ENCODE measurements around the gene PDZD2. TPM values are rescaled to one million over a fixed set of nuclear protein-coding genes. Genes with fewer than 3 reads are reported as not detected.

PDZD2 gene
- total and polyA plus RNA-seq, 3 donors from 2014 or later = 47.3 to 89.1 (median 83.9) TPM

DNA sequence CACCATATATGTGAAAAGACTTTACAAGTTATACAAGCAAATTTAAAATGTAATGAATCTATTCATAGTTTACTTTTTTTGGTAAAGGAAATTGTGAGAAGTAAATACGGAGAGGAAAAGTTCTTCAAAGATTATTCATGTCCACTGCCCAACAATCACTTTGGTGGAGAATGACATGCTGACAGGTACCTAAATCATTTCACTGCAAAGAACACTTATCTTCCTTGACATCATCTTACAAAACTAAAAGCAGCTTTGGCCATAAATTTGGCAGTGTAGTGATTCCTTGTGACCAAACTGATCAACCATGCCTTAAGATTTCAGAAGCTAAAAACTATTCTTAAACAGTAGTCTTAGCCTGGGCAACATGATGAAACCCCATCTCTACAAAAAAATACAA, 492.7 kb downstream of the PDZD2 start:
- Histone ChIP-seq H3K9me3 (no peaks in the 10 kb centered on the region), H3K27ac (no peak overlapping the region), H3K4me1 (no peaks in the 10 kb centered on the region), H3K27me3 (no peaks in the 10 kb centered on the region), H3K4me3 (no peak overlapping the region), H3K36me3 (ENCODE audit: low read depth, missing control alignments) (no peaks in the 10 kb centered on the region)
- 88 to 90% methylated on average over 1 of the region's 1 CpG for WGBS, 2 donors
- no peak for TF ChIP-seq POLR2A (IDR thresholded peaks at IDR 0.05)
- TF ChIP-seq, protein P1, sequence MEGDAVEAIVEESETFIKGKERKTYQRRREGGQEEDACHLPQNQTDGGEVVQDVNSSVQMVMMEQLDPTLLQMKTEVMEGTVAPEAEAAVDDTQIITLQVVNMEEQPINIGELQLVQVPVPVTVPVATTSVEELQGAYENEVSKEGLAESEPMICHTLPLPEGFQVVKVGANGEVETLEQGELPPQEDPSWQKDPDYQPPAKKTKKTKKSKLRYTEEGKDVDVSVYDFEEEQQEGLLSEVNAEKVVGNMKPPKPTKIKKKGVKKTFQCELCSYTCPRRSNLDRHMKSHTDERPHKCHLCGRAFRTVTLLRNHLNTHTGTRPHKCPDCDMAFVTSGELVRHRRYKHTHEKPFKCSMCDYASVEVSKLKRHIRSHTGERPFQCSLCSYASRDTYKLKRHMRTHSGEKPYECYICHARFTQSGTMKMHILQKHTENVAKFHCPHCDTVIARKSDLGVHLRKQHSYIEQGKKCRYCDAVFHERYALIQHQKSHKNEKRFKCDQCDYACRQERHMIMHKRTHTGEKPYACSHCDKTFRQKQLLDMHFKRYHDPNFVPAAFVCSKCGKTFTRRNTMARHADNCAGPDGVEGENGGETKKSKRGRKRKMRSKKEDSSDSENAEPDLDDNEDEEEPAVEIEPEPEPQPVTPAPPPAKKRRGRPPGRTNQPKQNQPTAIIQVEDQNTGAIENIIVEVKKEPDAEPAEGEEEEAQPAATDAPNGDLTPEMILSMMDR (IDR thresholded peaks at IDR 0.05) = no peak
- intact Hi-C loops (cut with DNase I; ENCODE audit: low total_unique reads) = no loop called here
- no peak for DNase-seq

DNA sequence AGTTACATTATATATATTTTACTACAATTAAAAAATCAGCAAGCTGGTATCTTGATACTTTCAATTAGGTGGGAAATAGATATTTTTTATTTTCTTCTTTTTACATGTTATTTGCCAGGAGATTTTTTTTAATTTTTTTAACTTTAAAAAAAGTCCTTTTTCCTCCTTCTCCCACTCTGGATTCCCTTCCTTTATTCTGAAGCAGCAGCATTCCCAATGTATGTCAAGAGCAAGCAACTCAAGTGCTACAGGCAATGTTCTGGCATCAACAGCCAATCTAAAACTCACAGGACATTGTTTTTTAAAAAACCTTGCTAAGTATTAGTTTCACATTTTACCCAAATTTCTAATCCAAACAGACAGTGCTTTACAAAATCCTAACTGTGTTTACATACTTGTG, 493.8 kb downstream of the PDZD2 start:
- intact Hi-C loops (cut with DNase I; ENCODE audit: low total_unique reads) = no loop called here
- no peak for TF ChIP-seq POLR2A (IDR thresholded peaks at IDR 0.05)
- TF ChIP-seq, protein P1 (IDR thresholded peaks at IDR 0.05) = no peak
- no peak for DNase-seq

DNA sequence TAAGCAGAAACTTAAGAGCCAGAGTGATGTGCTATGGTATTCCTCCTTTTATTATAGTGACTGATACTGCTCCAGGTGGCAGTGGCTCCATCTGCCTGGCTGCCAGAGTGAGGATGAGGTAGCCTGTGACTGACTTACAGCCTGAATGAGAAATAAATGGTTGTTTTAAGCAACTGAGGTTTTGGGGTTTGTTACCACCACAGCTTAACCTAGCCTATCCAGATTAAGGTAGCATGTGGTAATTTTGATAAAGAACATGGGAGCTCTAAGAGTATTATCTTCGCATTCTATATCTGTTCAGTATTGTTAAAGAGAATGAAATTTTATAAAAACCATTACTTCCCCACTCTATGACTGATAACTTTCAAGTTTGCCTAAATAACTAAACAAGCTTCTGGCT, 496.2 kb downstream of the PDZD2 start:
- TF ChIP-seq POLR2A (IDR thresholded peaks at IDR 0.05) = no peak
- TF ChIP-seq, protein P1 (IDR thresholded peaks at IDR 0.05) = no peak
- intact Hi-C loops (cut with DNase I; ENCODE audit: low total_unique reads) = no loop called here
- H3K36me3 ChIP-seq (ENCODE audit: low read depth, missing control alignments) = no peaks in the 10 kb centered on the region
- 95 to 100% methylated on average over 1 of the region's 1 CpG for WGBS, 2 donors
- no peak overlapping the region for H3K4me3 ChIP-seq
- no peaks in the 10 kb centered on the region for H3K27me3 ChIP-seq
- no peak overlapping the region for H3K27ac ChIP-seq
- no peaks in the 10 kb centered on the region for H3K4me1 ChIP-seq
- H3K9me3 ChIP-seq = no peaks in the 10 kb centered on the region
- no peak for DNase-seq

More for the DNA sequence above, 493.8 kb downstream of the PDZD2 start:
- Histone ChIP-seq H3K27me3 (no peaks in the 10 kb centered on the region), H3K9me3 (no peaks in the 10 kb centered on the region), H3K27ac (no peak overlapping the region), H3K4me1 (no peaks in the 10 kb centered on the region), H3K36me3 (ENCODE audit: low read depth, missing control alignments) (no peaks in the 10 kb centered on the region), H3K4me3 (no peak overlapping the region)

DNA sequence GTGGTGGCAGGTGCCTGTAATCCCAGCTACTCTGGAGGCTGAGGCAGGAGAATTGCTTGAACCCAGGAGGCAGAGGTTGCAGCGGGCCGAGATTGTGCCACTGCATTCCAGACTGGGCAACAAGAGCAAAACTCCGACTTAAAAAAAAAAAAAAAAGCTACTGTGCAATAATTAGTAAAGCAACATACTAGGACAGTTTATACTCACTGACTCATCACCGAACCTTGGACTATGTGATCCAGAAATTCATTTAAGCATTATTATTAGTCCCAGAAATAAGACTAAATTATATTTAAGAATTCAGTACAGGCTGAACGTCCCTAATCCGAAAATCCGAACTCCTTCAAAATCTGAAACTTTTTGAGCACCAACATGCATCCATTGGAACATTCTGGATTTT, 497.4 kb downstream of the PDZD2 start:
- Histone ChIP-seq H3K27ac (no peak overlapping the region), H3K36me3 (ENCODE audit: low read depth, missing control alignments) (no peaks in the 10 kb centered on the region), H3K4me3 (no peak overlapping the region), H3K9me3 (no peaks in the 10 kb centered on the region), H3K27me3 (no peaks in the 10 kb centered on the region), H3K4me1 (no peaks in the 10 kb centered on the region)
- TF ChIP-seq, protein P1 (IDR thresholded peaks at IDR 0.05) = no peak
- no peak for TF ChIP-seq POLR2A (IDR thresholded peaks at IDR 0.05)
- DNase-seq = no peak
- intact Hi-C loops (cut with DNase I; ENCODE audit: low total_unique reads) = no loop called here
- 65 to 69% methylated on average over 7 of the region's 7 CpGs for WGBS, 2 donors

DNA sequence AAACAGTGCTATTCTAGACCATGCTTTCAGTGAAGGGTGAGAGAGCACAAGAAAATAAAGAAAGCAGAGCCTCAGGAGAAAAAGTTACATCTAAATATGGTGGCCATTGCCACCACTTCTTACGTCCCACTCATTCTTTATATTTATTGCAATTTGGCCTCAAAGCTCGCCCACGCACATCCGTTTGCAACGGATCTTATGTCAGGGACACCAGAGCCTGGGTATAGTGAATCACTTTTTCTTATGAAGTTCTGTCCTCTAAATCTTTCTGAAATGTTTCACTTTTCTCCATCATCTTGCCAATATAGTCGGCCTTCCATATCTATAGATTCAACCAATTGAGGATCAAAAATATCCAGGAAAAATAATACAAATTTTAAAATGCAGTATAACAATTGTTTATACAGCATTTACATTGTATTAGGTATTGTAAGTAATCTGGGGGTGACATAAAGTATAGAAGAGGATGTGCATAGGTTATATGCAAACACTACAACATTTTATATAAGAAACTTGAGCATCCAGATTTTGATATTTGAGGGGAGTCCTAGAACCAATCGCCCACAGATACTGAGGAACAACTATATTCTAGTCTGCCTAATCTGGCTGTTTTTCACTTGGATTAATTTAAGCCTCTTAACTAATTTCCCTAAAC, 500.0 kb downstream of the PDZD2 start:
- no peaks in the 10 kb centered on the region for H3K4me1 ChIP-seq
- H3K36me3 ChIP-seq (ENCODE audit: low read depth, missing control alignments) = no peaks in the 10 kb centered on the region
- 79 to 89% methylated on average over 7 of the region's 7 CpGs for WGBS, 2 donors
- intact Hi-C loops (cut with DNase I; ENCODE audit: low total_unique reads) = no loop called here
- no peak for TF ChIP-seq POLR2A (IDR thresholded peaks at IDR 0.05)
- TF ChIP-seq, protein P1 (IDR thresholded peaks at IDR 0.05) = no peak
- no peak overlapping the region for H3K4me3 ChIP-seq
- no peak overlapping the region for H3K27ac ChIP-seq
- no peak for DNase-seq
- no peaks in the 10 kb centered on the region for H3K9me3 ChIP-seq
- H3K27me3 ChIP-seq = no peaks in the 10 kb centered on the region

Measured in testis (tissue), 3 donors.